Endothelial cell (in vitro differentiated cells): ENCODE measurements around the gene GSN. TPM values are rescaled to one million over a fixed set of nuclear protein-coding genes. Genes with fewer than 3 reads are reported as not detected.

ENCODE experiments used
- DNase-seq: peaks from one replicate; pipeline ENCODE4 v3.0.0; 2021; ENCODE audit warnings: low spot score
- H3K27ac Mint-ChIP-seq: one replicate; pipeline ENCODE4 v1.8.0; 2021; ENCODE audit warnings: mixed read lengths, inconsistent platforms; ENCODE audit not compliant: unreplicated experiment
- H3K27me3 Mint-ChIP-seq: one replicate; pipeline ENCODE4 v1.8.0; 2021; ENCODE audit warnings: mild to moderate bottlenecking, moderate library complexity, mixed read lengths, inconsistent platforms; ENCODE audit not compliant: unreplicated experiment
- H3K36me3 Mint-ChIP-seq: one replicate; pipeline ENCODE4 v1.8.0; 2021; ENCODE audit warnings: mild to moderate bottlenecking, low read depth, mixed read lengths, inconsistent platforms; ENCODE audit not compliant: unreplicated experiment
- H3K4me1 Mint-ChIP-seq: one replicate; pipeline ENCODE4 v1.8.0; 2021; ENCODE audit warnings: mild to moderate bottlenecking, mixed read lengths, inconsistent platforms; ENCODE audit not compliant: unreplicated experiment
- H3K4me3 Mint-ChIP-seq: one replicate; pipeline ENCODE4 v1.8.0; 2021; ENCODE audit warnings: mild to moderate bottlenecking, mixed read lengths, inconsistent platforms; ENCODE audit not compliant: unreplicated experiment
- H3K9me3 Mint-ChIP-seq: one replicate; pipeline ENCODE4 v1.8.0; 2021; ENCODE audit warnings: mixed read lengths, inconsistent platforms; ENCODE audit not compliant: unreplicated experiment
- total RNA-seq: library from RNA; stranded (reverse); fragmentation: NEBNext Ultra II Directional; extraction: Animal tissue kit (Norgen Biotek cat#: 25700); gene quantifications from one replicate; pipeline ENCODE4 v1.2.1, GENCODE V29; 2021; ENCODE audit not compliant: unreplicated experiment
- TF ChIP-seq, protein P1 (sequence below): fragments of 200-600 bp; sonication (generic); IDR thresholded peaks from one replicate; pipeline ENCODE4 v1.5.0; 2021; ENCODE audit warnings: antibody characterized with exemption; ENCODE audit not compliant: unreplicated experiment

GSN gene
- total RNA-seq, 1 donor from 2014 or later: 205 TPM

GRCh38 chr9:121230256-121230655, 37.7 kb upstream of the GSN start:
- DNase-seq: no peak
- Mint-ChIP-seq H3K4me1 (peaks cover 12% of the 10 kb centered on the region), H3K4me3 (no peak overlapping the region), H3K9me3 (no peaks in the 10 kb centered on the region), H3K27ac (no peak overlapping the region), H3K36me3 (no peaks in the 10 kb centered on the region), H3K27me3 (no peaks in the 10 kb centered on the region)
- TF ChIP-seq, protein P1, sequence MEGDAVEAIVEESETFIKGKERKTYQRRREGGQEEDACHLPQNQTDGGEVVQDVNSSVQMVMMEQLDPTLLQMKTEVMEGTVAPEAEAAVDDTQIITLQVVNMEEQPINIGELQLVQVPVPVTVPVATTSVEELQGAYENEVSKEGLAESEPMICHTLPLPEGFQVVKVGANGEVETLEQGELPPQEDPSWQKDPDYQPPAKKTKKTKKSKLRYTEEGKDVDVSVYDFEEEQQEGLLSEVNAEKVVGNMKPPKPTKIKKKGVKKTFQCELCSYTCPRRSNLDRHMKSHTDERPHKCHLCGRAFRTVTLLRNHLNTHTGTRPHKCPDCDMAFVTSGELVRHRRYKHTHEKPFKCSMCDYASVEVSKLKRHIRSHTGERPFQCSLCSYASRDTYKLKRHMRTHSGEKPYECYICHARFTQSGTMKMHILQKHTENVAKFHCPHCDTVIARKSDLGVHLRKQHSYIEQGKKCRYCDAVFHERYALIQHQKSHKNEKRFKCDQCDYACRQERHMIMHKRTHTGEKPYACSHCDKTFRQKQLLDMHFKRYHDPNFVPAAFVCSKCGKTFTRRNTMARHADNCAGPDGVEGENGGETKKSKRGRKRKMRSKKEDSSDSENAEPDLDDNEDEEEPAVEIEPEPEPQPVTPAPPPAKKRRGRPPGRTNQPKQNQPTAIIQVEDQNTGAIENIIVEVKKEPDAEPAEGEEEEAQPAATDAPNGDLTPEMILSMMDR: no peak

GRCh38 chr9:121232251-121232650, 35.7 kb upstream of the GSN start:
- no peak overlapping the region for H3K4me3 Mint-ChIP-seq
- H3K4me1 Mint-ChIP-seq: peaks cover 13% of the 10 kb centered on the region
- H3K27ac Mint-ChIP-seq: no peak overlapping the region
- TF ChIP-seq, protein P1: no peak
- H3K27me3 Mint-ChIP-seq: no peaks in the 10 kb centered on the region
- no peaks in the 10 kb centered on the region for H3K36me3 Mint-ChIP-seq
- no peak for DNase-seq
- H3K9me3 Mint-ChIP-seq: no peaks in the 10 kb centered on the region

- H3K27ac Mint-ChIP-seq: no peak overlapping the region
- H3K36me3 Mint-ChIP-seq: no peaks in the 10 kb centered on the region
- no peaks in the 10 kb centered on the region for H3K9me3 Mint-ChIP-seq
- peaks cover 13% of the 10 kb centered on the region for H3K4me1 Mint-ChIP-seq
- no peaks in the 10 kb centered on the region for H3K27me3 Mint-ChIP-seq
- TF ChIP-seq, protein P1: no peak
- DNase-seq: no peak
- no peak overlapping the region for H3K4me3 Mint-ChIP-seq
Measured at GRCh38 chr9:121233906-121234831, 33.8 kb upstream of the GSN start.

DNA sequence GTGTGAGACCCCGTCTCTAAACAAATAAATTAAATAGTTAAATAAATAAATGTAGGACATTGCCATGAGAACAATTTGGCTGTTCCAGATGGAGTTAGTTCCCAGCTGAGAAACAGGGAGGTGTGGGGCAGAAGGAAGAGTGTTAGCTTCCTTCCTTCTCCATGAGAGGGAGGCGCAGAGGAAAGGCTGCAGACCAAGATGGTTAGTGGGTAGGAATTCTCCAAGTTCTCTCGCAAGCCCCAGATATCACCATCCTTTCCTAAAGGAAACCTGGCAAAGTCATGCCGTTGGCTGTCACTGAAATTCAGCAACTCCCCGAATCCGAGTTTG, 33.2 kb upstream of the GSN start:
- no peak for DNase-seq
- Mint-ChIP-seq H3K27ac (no peak overlapping the region), H3K4me1 (peaks cover 13% of the 10 kb centered on the region)

GRCh38 chr9:121235512-121235911, 32.5 kb upstream of the GSN start:
- no peak for DNase-seq
- H3K27me3 Mint-ChIP-seq: no peaks in the 10 kb centered on the region
- no peaks in the 10 kb centered on the region for H3K36me3 Mint-ChIP-seq
- peaks cover 13% of the 10 kb centered on the region for H3K4me1 Mint-ChIP-seq
- no peaks in the 10 kb centered on the region for H3K9me3 Mint-ChIP-seq
- H3K4me3 Mint-ChIP-seq: no peak overlapping the region
- no peak overlapping the region for H3K27ac Mint-ChIP-seq
- TF ChIP-seq, protein P1: no peak

More for the DNA sequence above, 33.2 kb upstream of the GSN start:
- no peak overlapping the region for H3K4me3 Mint-ChIP-seq
- TF ChIP-seq, protein P1: no peak
- no peaks in the 10 kb centered on the region for H3K27me3 Mint-ChIP-seq
- H3K36me3 Mint-ChIP-seq: no peaks in the 10 kb centered on the region
- H3K9me3 Mint-ChIP-seq: no peaks in the 10 kb centered on the region
